Mammary epithelial cell (primary cell): ENCODE measurements around the gene ZNF169.

Experiments used
- CTCF ChIP-seq, 2 donors: IDR thresholded peaks in 1 of 2; conservative IDR thresholded peaks in 1 of 2; 2 replicates each; pipeline ENCODE4 v1.5.1; 2011 to 2012; ENCODE audit warnings: inconsistent platforms in 2 of 2, low read length in 2 of 2, mild to moderate bottlenecking in 2 of 2, control low read depth in 1 of 2, low read depth in 1 of 2; ENCODE audit not compliant: insufficient read depth in 1 of 2; ENCODE audit errors: extremely low read depth in 1 of 2
- EZH2 ChIP-seq: IDR thresholded peaks from 2 replicates; pipeline ENCODE4 v1.6.1; 2012; ENCODE audit warnings: low read length, inconsistent platforms, borderline replicate concordance

GRCh38 chr9:94245651-94246050, 13.4 kb upstream of the ZNF169 start:
- no peak for TF ChIP-seq CTCF (conservative IDR thresholded peaks at IDR 0.05 in 1 of 2, IDR thresholded peaks at IDR 0.05 in 1 of 2; ENCODE audit: extremely low read depth in 1 of 2, insufficient read depth in 1 of 2, low read depth in 1 of 2, low read length in 2 of 2)
- no peak for TF ChIP-seq EZH2
